Measurements from ENCODE around the gene LTBR. TPM values are rescaled to one million over a fixed set of nuclear protein-coding genes. Genes with fewer than 3 reads are reported as not detected.
"Not testable (repeated sequence)": the region's sequence is repeated elsewhere in the genome, so short reads cannot be mapped to it uniquely, and the experiment has no call there.

The LTBR gene
- total RNA-seq, 4 donors from 2014 or later, result 174 to 298 (median 196) TPM

DNA sequence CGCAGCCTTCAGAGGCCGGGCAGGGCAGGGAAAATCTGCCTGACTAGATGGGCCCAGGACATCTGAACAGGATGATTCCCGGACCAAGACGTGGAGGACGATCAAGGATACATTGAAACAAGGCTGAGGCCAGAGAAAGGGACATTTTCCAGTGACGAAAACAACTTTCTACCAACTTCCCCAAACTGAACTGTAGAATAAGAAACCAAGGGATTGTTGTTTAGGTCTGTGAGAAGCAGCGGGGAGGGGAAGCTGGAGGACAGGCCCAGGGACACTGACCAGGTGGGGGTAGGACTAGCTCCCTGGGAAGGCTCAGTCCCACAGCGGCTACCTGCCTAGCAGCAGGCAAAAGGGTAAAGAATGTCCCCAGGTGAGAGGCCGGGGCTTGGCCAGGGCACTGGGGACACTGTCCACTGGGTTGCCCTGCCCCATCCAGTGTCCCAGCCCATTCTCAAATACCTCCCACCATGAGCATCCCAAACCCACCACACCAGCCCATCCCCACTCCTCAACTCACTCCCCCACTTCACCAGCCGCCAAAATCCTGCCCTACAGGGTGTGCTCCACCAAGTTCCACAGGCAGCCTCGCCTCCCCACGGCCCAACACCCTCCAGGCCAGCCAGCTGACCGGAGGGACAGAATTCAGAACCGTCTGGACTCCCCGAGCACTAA lies 43.1 kb upstream of the LTBR start:
- TF ChIP-seq CTCF (IDR thresholded peaks at IDR 0.05), result no peak
- TF ChIP-seq POLR2A (IDR thresholded peaks at IDR 0.05), result no peak
- peak overlapping the region; percentile 86 for H3K4me3 ChIP-seq (ENCODE audit: low read depth, poor library complexity, severe bottlenecking)
- 1 to 2% methylated on average over 15 of the region's 15 CpGs for WGBS, 2 donors
- no peak for DNase-seq (ENCODE audit: low spot score in 2 of 2)
- intact Hi-C loops (cut with DNase I; ENCODE audit: low total_unique reads), result no loop called here

DNA sequence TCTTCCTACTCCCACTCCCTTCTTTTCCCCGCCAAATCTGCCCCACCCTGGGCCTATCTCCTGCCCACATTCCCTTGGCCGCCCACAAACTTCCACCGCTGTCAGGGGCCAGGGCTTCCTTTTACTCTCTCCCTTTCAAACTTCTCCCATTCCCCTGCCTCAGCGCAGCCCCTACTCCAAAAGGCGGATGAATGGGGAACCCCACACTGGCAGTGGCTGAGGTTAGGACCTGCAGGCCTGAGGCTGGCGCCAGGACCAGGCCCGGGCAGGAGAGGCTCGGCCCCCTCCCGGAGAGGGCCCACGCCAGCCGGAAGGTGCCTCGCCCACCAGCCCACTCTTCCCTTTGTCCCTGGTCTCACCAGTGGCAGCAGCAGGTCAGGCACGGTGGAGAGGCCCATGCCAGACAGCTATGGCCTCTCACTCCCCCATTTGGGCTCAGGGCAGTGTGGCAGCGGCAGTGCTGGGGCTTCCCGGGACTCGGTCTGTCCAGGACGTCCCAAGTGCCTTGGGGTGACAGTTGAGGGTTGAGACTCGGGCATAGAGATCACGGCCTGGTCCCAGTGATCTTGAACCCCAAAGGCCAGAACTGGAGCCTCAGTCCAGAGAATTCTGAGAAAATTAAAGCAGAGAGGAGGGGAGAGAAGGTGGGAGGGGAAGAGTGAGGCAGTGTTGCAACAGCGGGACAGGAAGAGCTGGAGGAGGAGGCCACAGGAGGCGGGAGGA lies 42.4 kb upstream of the LTBR start, which contains the start of gene TNFRSF1A:
TSS of gene TNFRSF1A (minus strand) at position 660 of the 723 bp plus-strand sequence. CDS start at position 398, 262 bp downstream.
- 0% methylated on average over 20 to 21 of the region's 21 CpGs for WGBS, 2 donors
- peak; percentile 79 to 94 for DNase-seq (ENCODE audit: low spot score in 2 of 2)
- TF ChIP-seq CTCF (IDR thresholded peaks at IDR 0.05) (no peak), POLR2A (IDR thresholded peaks at IDR 0.05) (no peak)
- intact Hi-C loops (cut with DNase I; ENCODE audit: low total_unique reads), result no loop called here
- H3K4me3 ChIP-seq (ENCODE audit: low read depth, poor library complexity, severe bottlenecking), result peak within 1 kb of the TSS; percentile 86

GRCh38 chr12:6342140-6342889 lies 41.6 kb upstream of the LTBR start:
- no peak overlapping the region for H3K4me3 ChIP-seq (ENCODE audit: low read depth, poor library complexity, severe bottlenecking)
- whole genome bisulfite sequencing, 2 donors, result 27 to 29% methylated on average over 7 of the region's 7 CpGs
- TF ChIP-seq CTCF (IDR thresholded peaks at IDR 0.05) (no peak), POLR2A (IDR thresholded peaks at IDR 0.05) (no peak)
- no peak for DNase-seq (ENCODE audit: low spot score in 2 of 2)
- intact Hi-C loops (cut with DNase I; ENCODE audit: low total_unique reads), result no loop called here

DNA sequence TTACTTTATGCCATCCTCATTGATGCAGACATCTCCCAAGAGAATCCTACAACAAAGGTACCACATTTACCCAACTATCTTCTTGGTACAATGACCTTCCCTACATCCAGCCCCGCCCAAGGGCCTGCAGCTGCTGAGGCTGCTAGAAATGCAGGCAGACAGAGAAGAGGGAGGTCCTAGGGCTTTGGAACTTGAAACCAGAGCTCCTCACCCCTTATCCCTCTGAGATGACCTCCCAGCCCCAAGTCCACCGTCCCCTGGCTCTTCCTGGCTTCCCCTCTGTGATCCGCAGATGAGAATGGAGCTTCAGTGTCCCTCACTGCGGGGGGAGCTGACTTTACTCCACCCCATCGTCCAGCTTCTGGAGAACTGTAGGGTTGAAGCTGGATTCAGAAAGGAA lies 40.4 kb upstream of the LTBR start:
- 52 to 65% methylated on average over 5 of the region's 5 CpGs for WGBS, 2 donors
- TF ChIP-seq POLR2A (IDR thresholded peaks at IDR 0.05) (no peak), CTCF (IDR thresholded peaks at IDR 0.05) (no peak)
- no peak overlapping the region for H3K4me3 ChIP-seq (ENCODE audit: low read depth, poor library complexity, severe bottlenecking)
- intact Hi-C loops (cut with DNase I; ENCODE audit: low total_unique reads), result no loop called here
- DNase-seq (ENCODE audit: low spot score in 2 of 2), result no peak

GRCh38 chr12:6344101-6344660 lies 39.8 kb upstream of the LTBR start:
- DNase-seq (ENCODE audit: low spot score in 2 of 2); intact Hi-C loops (cut with DNase I; ENCODE audit: low total_unique reads); H3K4me3 ChIP-seq (ENCODE audit: low read depth, poor library complexity, severe bottlenecking): not testable (repeated sequence)
- 94 to 96% methylated on average over 11 of the region's 11 CpGs for WGBS, 2 donors
